GM12875 (cell line): ENCODE results near the gene CAAP1.

Experiments
- H3K4me3 ChIP-seq: one replicate; pipeline ENCODE4 v1.5.1; 2011; ENCODE audit warnings: low read depth, low read length, control low read depth
- TF ChIP-seq, protein P1 (sequence below): IDR thresholded peaks from 2 replicates; pipeline ENCODE4 v1.5.1; 2011; ENCODE audit warnings: low read depth, mild to moderate bottlenecking, control low read depth, inconsistent platforms, low read length, moderate library complexity, borderline replicate concordance; ENCODE audit not compliant: insufficient read depth

The CAAP1 gene

GRCh38 chr9:26925609-26926008 lies 33.0 kb upstream of the CAAP1 start:
- H3K4me3 ChIP-seq = no peak overlapping the region
- TF ChIP-seq, protein P1, sequence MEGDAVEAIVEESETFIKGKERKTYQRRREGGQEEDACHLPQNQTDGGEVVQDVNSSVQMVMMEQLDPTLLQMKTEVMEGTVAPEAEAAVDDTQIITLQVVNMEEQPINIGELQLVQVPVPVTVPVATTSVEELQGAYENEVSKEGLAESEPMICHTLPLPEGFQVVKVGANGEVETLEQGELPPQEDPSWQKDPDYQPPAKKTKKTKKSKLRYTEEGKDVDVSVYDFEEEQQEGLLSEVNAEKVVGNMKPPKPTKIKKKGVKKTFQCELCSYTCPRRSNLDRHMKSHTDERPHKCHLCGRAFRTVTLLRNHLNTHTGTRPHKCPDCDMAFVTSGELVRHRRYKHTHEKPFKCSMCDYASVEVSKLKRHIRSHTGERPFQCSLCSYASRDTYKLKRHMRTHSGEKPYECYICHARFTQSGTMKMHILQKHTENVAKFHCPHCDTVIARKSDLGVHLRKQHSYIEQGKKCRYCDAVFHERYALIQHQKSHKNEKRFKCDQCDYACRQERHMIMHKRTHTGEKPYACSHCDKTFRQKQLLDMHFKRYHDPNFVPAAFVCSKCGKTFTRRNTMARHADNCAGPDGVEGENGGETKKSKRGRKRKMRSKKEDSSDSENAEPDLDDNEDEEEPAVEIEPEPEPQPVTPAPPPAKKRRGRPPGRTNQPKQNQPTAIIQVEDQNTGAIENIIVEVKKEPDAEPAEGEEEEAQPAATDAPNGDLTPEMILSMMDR = no peak

DNA sequence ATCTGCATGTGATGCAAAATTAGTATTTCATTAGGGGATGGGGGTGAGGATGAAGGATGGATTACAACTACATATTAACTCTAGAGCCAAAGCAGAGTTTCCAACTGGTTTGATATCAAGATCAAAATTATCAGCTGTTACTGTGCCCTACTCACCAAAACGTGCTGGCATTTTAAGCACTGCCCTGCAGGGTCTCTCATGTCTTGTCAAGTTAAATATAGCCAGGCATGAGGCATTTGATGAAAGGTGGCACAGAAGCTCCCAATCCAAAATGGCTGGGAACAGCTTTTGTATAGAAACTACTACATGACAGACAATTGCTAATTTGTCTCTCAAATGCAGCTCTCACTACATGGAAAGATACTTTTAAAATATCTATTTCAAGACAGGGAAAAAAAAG lies 27.1 kb upstream of the CAAP1 start:
- no peak overlapping the region for H3K4me3 ChIP-seq
- TF ChIP-seq, protein P1 = no peak

GRCh38 chr9:26913138-26913668 lies 20.6 kb upstream of the CAAP1 start:
- H3K4me3 ChIP-seq = no peak overlapping the region
- TF ChIP-seq, protein P1 = no peak

DNA sequence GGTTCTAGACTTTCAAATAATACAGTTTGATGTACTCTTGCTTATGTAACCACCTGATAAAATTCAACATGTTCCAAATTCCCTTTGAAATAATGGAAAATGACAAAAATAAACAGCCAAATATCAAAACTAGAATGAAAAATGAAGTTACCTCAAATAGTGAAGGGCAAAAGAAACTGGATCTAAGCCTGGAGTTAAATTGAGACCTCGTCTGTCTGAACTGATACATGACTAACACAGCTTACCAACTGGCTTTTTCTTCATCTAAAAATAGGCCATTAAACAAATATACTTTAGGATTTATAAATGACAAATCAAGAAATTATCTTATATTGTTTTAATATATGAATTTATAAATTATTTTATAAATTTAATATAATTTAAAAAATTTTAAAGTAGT lies 12.1 kb upstream of the CAAP1 start:
- no peak overlapping the region for H3K4me3 ChIP-seq
- TF ChIP-seq, protein P1 = no peak

- TF ChIP-seq, protein P1 = no peak
- no peak overlapping the region for H3K4me3 ChIP-seq
Observed at GRCh38 chr9:26904070-26904469, 11.5 kb upstream of the CAAP1 start.

- peak overlapping the region; percentile 98 for H3K4me3 ChIP-seq
- TF ChIP-seq, protein P1 = no peak
Observed at GRCh38 chr9:26893030-26893676, 551 bp upstream of the CAAP1 start.

GRCh38 chr9:26891726-26892125 lies 876 bp downstream of the CAAP1 start:
- peak overlapping the region; percentile 98 for H3K4me3 ChIP-seq
- TF ChIP-seq, protein P1 = no peak
